Activated CD4-positive, alpha-beta T cell treated with anti-CD3 and anti-CD28 coated beads, Interleukin-10, Interleukin-2, amounts not matched to agents 100 ng/mL and 50 ng/mL, durations not matched to agents 16 hours and 8 hours (primary cell): ENCODE measurements around the gene PLCL2.

Experiments
- DNase-seq: peaks from one replicate; pipeline ENCODE4 v3.0.0-alpha.2; 2020

The PLCL2 gene

DNA sequence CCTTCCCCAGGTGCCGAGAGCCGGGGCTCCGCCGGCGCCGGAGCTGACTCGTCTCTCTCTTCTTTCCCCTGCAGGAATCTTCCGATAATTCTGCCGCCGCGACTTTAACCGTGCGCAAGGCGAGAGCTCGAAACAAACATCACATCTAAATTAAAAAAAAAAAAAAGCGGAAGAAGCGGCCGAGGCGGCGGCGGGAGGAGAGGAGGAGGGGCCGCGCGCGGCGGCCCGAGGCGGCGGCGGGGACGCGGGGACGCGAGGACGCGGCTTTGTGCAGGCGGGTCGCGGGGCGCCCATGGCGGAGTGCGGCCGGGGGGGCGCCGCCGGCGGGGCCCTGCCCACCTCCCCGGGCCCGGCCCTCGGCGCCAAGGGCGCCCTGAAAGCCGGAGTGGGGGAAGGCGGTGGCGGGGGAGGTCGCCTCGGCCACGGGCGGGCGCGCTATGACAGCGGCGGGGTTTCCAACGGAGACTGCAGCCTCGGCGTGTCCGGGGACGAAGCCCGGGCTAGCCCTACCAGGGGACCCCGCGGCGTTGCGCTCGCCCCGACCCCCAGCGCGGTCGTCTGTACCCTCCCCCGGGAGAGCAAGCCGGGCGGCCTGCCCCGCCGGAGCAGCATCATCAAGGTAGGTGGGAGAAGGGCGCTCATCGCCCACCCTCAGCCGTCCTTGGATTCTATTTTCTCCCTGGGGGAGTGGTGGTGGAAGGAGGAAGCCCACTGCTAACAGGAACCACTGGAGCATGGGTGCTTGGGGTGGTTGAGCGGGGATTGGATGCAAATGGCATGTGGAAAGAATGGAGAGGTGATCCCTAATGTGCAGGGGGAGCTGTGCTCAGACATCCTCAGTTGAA is at the start of gene PLCL2:
Gene PLCL2 (plus strand): TSS at position 208 of the 845 bp plus-strand sequence. CDS start 85 bp downstream, at position 293.
- peak; percentile 62 for DNase-seq

DNA sequence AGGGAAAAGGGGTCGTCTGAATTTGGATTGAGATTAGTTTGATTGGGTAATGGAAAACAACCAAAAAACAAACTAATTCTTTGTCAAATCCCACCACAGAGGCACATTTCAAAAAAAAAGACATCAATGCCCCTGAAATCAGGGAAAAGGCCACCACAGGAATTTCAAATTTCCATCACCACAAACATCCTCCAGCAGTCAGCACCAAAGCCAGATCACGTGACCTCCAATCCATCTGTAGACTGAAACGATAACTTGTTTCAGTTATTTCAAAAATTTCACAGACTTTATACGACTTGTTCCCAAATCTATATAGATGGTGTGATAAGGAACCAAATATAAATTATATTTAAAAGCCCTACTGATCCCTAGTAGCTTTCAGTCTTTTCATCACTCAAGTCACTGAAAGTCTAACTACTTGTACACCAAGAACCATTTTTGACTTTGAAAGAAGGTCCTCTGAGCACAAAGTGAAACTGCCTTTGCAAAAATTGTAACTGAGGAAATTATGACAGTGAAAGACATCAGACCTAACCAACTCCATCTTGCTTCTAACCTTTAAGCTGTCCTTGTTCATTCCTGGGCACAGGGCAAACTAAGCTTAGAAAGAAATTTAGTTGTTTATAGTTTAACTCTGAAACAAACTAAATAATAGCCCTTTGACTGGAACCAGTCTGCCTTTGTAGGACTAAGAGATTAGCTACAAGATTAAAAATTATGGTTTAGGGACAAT is 48.1 kb upstream of the PLCL2 start:
- no peak for DNase-seq

GRCh38 chr3:16837602-16838001 is 47.2 kb upstream of the PLCL2 start:
- DNase-seq = no peak

GRCh38 chr3:16838561-16838960 is 46.2 kb upstream of the PLCL2 start:
- no peak for DNase-seq

- no peak for DNase-seq
These were observed 45.3 kb upstream of the PLCL2 start for GRCh38 chr3:16839271-16840100.

DNA sequence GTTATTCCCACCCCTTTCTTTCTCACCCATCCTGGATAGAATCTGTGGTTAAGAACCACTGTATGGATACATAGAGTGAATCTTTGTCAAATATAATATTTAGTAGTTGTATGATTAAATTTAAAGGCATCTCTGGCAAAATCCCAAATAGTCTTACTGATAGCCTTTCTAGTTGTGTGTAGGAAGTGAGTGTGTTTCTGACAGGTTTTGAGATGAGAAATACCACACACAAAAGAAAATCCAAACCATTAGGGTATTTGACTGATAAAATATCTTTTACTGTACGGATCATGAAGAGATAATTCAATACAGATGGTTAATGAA is 44.7 kb upstream of the PLCL2 start:
- no peak for DNase-seq

- no peak for DNase-seq
These were observed 43.6 kb upstream of the PLCL2 start for GRCh38 chr3:16841041-16841753.

- peak; percentile 68 for DNase-seq
These were observed 42.9 kb upstream of the PLCL2 start for GRCh38 chr3:16841904-16842271.

DNA sequence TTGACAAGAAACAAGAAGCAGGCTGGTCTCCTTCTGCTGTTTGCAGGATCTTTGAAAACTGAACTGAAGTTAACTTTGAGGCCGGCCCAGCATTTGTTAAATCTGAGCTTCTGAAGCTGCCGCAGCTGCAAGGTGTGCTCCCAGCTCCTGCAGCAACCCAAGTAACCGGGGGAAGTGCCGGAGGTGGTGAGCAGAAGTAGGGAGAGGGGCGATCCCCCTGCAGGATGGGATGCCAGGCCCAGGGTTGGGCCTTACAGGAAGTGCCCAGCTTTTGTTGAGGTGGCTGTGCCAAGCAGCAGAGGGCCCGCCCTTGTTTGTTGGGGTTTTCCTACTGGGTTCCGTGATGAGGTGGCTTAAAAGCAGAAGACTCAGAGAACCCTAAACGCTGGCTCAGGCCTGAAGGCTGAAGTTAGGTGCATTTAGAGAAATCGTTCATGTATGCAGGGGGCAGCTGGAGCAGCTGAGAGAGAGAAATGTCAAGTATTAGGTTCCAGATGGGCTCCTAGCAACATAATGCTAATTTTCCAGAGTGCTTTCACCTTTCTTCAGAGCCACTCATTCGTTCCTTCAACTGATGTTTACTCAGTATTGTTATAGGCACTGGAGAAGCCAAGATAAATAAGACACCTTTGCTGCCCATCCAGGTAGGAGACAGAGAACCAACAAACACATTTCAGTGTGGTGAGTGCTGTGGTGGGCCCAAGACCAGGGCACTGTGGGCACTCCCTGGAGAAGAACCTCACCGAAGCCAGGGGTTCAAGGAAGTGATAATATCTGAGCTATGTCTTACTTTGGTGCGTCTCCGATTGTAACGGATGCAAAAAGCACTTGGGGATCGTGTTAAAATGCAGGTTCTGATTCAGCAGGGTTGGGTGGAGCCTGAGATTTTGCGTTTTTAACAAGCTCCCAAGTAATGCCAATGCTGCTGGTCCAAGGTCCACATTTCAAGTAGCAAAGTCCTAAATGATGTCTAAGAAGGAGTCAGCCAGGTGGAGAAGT is 42.2 kb upstream of the PLCL2 start:
- DNase-seq = peak; percentile 89

GRCh38 chr3:16844222-16844621 is 40.5 kb upstream of the PLCL2 start:
- DNase-seq = no peak

GRCh38 chr3:16844791-16845190 is 40.0 kb upstream of the PLCL2 start:
- no peak for DNase-seq

- no peak for DNase-seq
These were observed 38.2 kb upstream of the PLCL2 start for GRCh38 chr3:16846373-16847080.

DNA sequence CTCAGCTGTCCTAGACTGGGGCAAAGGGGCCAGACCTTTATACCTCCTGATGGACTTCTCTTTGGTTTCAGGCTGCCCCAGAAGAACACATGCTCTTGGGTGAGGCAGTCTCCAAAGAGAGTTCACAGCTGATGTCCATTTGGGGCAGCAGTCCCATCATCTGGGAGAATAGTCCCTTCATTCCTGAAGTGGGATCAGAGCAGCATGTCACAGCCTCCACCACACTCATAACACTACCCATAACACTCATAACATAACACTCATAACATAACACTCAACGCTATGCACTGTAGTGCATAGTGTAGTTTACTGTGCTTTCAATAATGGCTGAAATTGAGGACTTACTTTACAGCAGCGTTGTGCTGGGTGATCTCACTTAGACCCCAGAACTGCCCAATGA is 36.7 kb upstream of the PLCL2 start:
- DNase-seq = peak; percentile 71

GRCh38 chr3:16849229-16849628 is 35.5 kb upstream of the PLCL2 start:
- peak; percentile 73 for DNase-seq

- DNase-seq = no peak
These were observed 35.0 kb upstream of the PLCL2 start for GRCh38 chr3:16849795-16850194.

DNA sequence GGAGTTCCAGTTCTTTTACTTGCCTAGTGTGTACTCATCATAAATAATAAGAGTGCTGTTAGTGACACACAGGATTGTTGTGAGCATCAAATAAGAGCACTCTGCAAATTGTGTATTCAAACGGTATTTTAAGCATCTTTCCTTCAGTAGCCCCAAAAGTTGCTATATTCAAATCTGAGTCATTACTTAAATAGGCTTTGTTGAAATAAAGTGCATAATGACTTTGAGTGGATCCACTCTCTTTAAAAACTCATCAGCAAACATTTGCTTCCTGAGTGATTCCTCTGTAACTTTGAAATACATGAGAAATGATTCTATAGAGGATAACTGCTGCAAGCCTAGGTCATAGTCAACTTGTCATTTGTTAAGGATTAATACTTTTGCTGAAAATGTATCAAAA is 29.3 kb upstream of the PLCL2 start:
- no peak for DNase-seq

- no peak for DNase-seq
These were observed 24.5 kb upstream of the PLCL2 start for GRCh38 chr3:16860234-16860633.

DNA sequence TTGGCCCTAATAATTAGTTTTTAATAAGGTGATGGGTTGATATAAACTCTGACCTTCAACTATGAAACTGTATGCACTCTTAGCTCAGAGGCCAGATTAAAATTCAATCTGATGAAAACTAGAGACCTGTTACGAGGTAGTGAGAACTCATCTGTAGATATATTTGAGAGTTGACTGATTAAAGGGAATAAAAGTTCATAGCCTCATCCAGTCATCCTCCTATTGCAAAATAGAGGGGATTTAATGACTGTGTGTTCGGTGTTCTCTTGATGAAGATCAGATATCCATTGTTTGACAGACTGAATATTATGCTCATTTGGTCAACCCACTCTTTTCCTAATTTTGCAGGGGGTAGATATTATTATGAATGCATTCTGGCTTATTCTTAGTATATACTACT is 23.3 kb upstream of the PLCL2 start:
- DNase-seq = no peak

GRCh38 chr3:16864610-16865313 is 20.0 kb upstream of the PLCL2 start:
- DNase-seq = no peak

DNA sequence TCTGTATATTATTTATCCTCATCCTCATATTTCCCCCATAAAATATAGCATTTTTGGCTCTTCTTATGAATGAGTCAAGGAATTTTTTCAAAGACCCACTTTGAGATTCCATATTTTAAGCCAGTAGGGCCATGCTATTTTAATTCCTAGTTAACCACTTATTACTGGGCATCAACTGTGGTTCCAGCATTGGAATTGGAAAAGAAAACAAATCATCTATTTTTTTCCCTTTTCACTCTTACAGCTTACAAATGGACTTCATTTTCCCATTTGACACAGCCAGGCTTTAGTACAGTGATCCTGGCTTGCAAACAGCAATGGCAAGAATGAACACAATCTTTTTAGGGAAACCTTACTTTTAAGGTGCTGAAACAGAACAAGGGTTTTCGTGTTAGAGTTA is 19.4 kb upstream of the PLCL2 start:
- DNase-seq = no peak
